Measurements from ENCODE around the gene IL12RB1.
"Not testable (repeated sequence)": the region's sequence is repeated elsewhere in the genome, so short reads cannot be mapped to it uniquely, and the experiment has no call there.

The IL12RB1 gene

DNA sequence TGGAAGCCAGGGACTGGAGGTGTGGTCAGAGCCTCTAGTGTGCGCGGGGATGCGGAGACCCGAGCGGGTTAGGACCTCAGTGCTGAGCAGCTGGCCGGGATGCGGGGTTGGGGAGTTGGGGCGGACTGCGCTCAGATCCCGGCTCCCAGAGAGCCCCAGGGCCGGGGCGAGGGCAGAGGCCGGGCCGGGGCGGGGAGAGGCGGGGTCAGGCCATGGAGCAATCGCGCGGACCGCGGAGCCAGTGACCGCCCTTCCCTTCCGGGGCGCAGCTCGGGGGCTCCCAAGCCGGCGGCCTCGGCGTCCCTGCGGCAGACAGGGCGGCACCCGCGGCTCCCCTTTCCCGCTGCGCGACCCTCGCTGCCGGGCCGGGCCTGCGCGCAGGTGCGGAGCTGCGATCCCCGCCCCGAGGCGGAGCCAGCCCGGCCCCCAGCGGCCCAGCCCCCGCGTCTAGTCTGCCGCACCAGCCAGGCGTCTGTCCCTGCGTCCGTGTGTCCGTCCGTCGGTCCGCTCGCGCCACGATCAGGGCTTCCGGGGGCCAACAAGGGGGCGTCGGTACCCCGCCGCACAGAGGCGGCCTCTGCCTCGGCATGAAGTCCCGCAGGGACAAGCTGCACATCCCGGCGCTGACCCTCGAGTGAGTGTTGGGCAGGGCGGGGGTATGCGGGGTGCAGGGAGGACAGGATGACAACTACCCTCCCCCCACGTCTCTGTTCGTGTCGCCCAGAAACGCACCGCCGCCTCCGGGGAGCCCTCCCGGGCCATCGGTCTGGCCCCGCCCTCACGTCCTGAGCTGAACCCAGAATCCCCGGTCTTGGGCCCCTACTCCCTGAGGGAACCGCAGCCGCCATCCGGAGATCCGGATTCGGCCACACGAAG lies 23.2 kb upstream of the IL12RB1 start:
- H3K27ac ChIP-seq (ENCODE audit: low read depth, low read length): no peak overlapping the region
- H3K9ac ChIP-seq (ENCODE audit: low read length): no peak overlapping the region
- no peaks in the 10 kb centered on the region for H3K9me3 ChIP-seq (ENCODE audit: low read length)
- H3K36me3 ChIP-seq (ENCODE audit: insufficient read depth, low read length): no peaks in the 10 kb centered on the region
- H3K4me3 ChIP-seq (ENCODE audit: low read depth in 1 of 2, low read length in 2 of 2): peak overlapping the region; percentile 65 to 91
- peaks cover 0 to 18% of the 10 kb centered on the region in 2 donors for H3K27me3 ChIP-seq (ENCODE audit: control insufficient read depth in 1 of 2, insufficient read depth in 2 of 2, low read length in 2 of 2)
- H3K4me1 ChIP-seq (ENCODE audit: insufficient read depth, low read length): peaks cover 7% of the 10 kb centered on the region

DNA sequence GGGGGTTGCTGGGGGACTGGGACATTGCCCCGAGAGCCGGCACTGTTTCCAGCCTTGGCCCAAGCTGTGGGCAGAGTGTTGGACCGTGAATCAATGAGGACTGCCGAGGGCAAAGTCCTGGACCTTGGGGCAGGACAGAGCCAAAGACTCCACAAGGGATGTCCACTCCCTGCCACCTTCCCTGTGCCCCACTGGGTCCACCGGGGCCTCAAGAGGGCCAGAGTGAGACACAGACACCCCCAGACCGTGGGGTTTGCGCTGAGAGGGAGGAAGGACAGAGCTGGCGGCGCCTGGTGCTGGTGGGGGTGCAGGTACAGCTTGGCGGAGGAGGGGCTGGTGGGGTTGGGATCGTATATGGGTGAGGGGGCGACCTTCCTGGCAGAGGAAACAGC lies 22.6 kb upstream of the IL12RB1 start:
- H3K9ac ChIP-seq (ENCODE audit: low read length): no peak overlapping the region
- H3K9me3 ChIP-seq (ENCODE audit: low read length): no peaks in the 10 kb centered on the region
- peaks cover 0 to 18% of the 10 kb centered on the region in 2 donors for H3K27me3 ChIP-seq (ENCODE audit: control insufficient read depth in 1 of 2, insufficient read depth in 2 of 2, low read length in 2 of 2)
- no peaks in the 10 kb centered on the region for H3K36me3 ChIP-seq (ENCODE audit: insufficient read depth, low read length)
- peak overlapping the region; percentile 65 to 91 for H3K4me3 ChIP-seq (ENCODE audit: low read depth in 1 of 2, low read length in 2 of 2)
- no peak overlapping the region for H3K27ac ChIP-seq (ENCODE audit: low read depth, low read length)
- H3K4me1 ChIP-seq (ENCODE audit: insufficient read depth, low read length): peaks cover 13% of the 10 kb centered on the region

DNA sequence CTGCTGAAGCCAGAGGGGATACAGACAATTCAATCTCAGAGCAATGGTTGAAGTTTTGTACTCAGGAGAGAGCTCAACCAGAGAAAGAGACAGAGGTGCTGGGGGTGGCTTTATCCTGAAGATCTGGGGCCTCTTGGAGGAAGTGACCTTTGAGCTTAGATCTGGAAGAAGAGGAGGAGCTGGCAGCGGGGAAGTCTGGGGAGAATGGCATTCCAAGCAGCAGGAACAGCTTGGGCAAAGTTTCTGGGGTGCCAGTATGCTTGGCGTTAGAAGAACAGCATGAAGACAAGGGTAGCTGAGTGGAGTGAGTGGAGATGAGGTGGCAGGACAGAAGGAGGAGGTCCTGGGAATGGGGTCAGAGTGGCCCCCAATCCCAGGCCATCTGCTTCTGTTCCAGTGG lies 22.2 kb upstream of the IL12RB1 start:
- H3K36me3 ChIP-seq (ENCODE audit: insufficient read depth, low read length): no peaks in the 10 kb centered on the region
- H3K9ac ChIP-seq (ENCODE audit: low read length): no peak overlapping the region
- H3K4me3 ChIP-seq (ENCODE audit: low read depth in 1 of 2, low read length in 2 of 2): no peak overlapping the region
- H3K9me3 ChIP-seq (ENCODE audit: low read length): no peaks in the 10 kb centered on the region
- H3K4me1 ChIP-seq (ENCODE audit: insufficient read depth, low read length): peaks cover 16% of the 10 kb centered on the region
- H3K27ac ChIP-seq (ENCODE audit: low read depth, low read length): no peak overlapping the region
- peaks cover 0 to 18% of the 10 kb centered on the region in 2 donors for H3K27me3 ChIP-seq (ENCODE audit: control insufficient read depth in 1 of 2, insufficient read depth in 2 of 2, low read length in 2 of 2)

DNA sequence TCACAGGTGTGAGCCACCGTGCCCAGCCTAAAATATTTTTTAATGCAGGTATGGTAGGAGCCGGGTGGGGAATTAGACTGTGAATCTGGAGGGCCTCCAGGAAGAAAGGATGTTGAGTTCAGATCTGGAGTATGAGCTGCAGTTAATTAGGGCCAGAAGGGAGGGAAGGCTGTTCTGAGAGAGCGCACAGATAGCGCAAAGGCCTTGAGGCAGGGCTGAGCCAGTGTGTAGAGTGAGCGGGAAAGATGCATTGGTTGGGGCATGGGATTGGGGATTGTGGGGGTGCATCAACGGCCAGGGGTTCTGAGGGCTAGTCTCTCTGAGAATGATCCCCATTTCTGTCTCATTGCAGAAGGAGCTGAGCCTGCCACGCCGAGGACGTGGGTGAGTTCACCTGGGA lies 20.5 kb upstream of the IL12RB1 start:
- Histone ChIP-seq H3K9me3 (ENCODE audit: low read length) (no peaks in the 10 kb centered on the region), H3K4me1 (ENCODE audit: insufficient read depth, low read length) (peaks cover 16% of the 10 kb centered on the region), H3K4me3 (ENCODE audit: low read depth in 1 of 2, low read length in 2 of 2) (no peak overlapping the region), H3K36me3 (ENCODE audit: insufficient read depth, low read length) (no peaks in the 10 kb centered on the region), H3K27me3 (ENCODE audit: control insufficient read depth in 1 of 2, insufficient read depth in 2 of 2, low read length in 2 of 2) (peaks cover 0 to 18% of the 10 kb centered on the region in 2 donors), H3K9ac (ENCODE audit: low read length) (no peak overlapping the region), H3K27ac (ENCODE audit: low read depth, low read length) (no peak overlapping the region)

DNA sequence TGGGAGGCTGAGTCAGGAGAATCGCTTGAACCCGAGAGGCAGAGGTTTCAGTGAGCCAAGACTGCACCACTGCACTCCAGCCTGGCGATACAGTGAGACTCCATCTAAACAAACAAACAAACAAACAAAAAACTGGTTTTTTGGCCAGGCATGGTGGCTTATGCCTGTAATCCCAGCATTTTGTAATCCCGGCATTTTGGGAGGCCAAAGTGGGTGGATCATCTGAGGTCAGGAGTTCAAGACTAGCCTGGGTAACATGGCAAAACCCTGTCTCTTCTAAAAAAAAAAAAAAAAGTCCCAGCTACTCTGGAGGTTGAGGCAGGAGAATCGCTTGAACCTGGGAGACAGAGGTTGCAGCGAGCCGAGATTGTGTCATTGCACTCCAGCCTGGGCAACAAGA lies 18.5 kb upstream of the IL12RB1 start:
- H3K9me3 ChIP-seq (ENCODE audit: low read length); H3K9ac ChIP-seq (ENCODE audit: low read length); H3K4me1 ChIP-seq (ENCODE audit: insufficient read depth, low read length); H3K4me3 ChIP-seq (ENCODE audit: low read depth in 1 of 2, low read length in 2 of 2); H3K27ac ChIP-seq (ENCODE audit: low read depth, low read length); H3K36me3 ChIP-seq (ENCODE audit: insufficient read depth, low read length): not testable (repeated sequence)
- H3K27me3 ChIP-seq (ENCODE audit: control insufficient read depth in 1 of 2, insufficient read depth in 2 of 2, low read length in 2 of 2): peaks cover 0 to 27% of the 10 kb centered on the region in 2 donors

DNA sequence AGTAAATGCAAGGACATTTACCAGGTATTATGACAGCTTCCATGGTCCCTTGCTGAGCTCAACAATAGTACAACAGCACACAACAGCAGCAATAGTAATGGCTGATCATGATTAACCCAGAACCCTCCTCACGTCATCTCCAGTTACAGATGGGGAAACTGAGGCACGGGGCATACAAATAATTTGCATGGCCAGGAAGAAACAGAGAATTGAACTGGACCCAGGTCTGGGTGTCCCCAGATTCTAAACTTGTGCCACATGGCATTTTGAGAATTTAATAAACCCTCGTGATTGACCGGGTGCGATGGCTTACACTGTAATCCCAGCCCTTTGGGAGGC lies 18.0 kb upstream of the IL12RB1 start:
- Histone ChIP-seq H3K9ac (ENCODE audit: low read length) (no peak overlapping the region), H3K4me1 (ENCODE audit: insufficient read depth, low read length) (peaks cover 9% of the 10 kb centered on the region), H3K27me3 (ENCODE audit: control insufficient read depth in 1 of 2, insufficient read depth in 2 of 2, low read length in 2 of 2) (peaks cover 1 to 25% of the 10 kb centered on the region in 2 donors), H3K4me3 (ENCODE audit: low read depth in 1 of 2, low read length in 2 of 2) (peak overlapping the region in 1 of 2 donors; percentile 50), H3K36me3 (ENCODE audit: insufficient read depth, low read length) (no peaks in the 10 kb centered on the region), H3K27ac (ENCODE audit: low read depth, low read length) (no peak overlapping the region), H3K9me3 (ENCODE audit: low read length) (no peaks in the 10 kb centered on the region)

DNA sequence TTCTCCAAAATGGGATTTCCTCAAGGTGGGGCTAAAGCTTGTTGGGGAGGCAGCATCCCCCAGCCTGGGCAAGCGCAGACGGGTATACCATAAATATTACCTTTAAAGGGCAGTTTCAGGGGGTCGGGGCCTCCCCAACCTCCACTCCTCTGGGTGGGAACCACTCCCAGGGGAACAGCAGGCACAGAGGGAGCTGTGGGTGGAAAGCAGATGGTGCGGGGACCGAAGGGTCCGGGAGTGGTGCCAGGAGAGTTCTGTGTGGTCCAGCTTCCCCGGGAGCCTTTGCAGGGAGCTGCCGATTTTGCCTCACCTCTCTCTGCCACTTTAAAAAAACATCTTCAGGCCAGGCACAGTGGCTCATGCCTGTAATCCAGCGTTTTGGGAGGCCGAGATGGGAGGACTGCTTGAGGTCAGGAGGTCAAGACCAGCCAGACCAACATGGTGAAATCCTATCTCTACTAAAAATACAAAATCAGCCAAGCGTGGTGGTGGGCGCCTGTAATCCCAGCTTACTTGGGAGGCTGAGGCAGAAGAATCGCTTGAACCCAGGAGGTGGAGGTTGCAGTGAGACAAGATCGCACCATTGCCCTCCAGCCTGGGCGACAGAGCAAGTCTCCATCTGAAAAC lies 16.3 kb upstream of the IL12RB1 start:
- Histone ChIP-seq H3K27ac (ENCODE audit: low read depth, low read length) (no peak overlapping the region), H3K9ac (ENCODE audit: low read length) (no peak overlapping the region), H3K4me3 (ENCODE audit: low read depth in 1 of 2, low read length in 2 of 2) (no peak overlapping the region), H3K36me3 (ENCODE audit: insufficient read depth, low read length) (no peaks in the 10 kb centered on the region), H3K9me3 (ENCODE audit: low read length) (no peaks in the 10 kb centered on the region), H3K4me1 (ENCODE audit: insufficient read depth, low read length) (peaks cover 12% of the 10 kb centered on the region), H3K27me3 (ENCODE audit: control insufficient read depth in 1 of 2, insufficient read depth in 2 of 2, low read length in 2 of 2) (peaks cover 14 to 40% of the 10 kb centered on the region in 2 donors)

DNA sequence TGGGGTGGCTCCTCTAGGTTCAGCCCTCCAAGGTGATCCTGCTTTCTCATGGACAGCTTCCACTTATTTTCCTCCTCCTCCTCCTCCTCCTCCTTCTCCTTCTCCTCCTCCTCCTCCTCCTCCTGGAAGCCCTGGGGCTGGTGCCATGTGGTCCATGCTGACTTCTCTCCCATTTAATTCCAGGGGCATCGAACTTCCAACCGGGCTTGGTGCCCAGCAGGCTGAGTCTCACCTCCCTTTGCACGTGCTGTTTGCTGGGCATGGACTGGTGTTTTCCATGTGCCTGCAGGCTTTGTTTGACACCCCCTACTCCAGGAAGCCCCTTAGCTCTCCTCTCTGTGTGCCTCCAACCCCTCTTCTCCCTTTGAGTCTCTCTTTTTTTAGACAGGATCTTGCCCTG lies 14.5 kb upstream of the IL12RB1 start:
- no peak overlapping the region for H3K4me3 ChIP-seq (ENCODE audit: low read depth in 1 of 2, low read length in 2 of 2)
- H3K9ac ChIP-seq (ENCODE audit: low read length): no peak overlapping the region
- peaks cover 16 to 37% of the 10 kb centered on the region in 2 donors for H3K27me3 ChIP-seq (ENCODE audit: control insufficient read depth in 1 of 2, insufficient read depth in 2 of 2, low read length in 2 of 2)
- H3K27ac ChIP-seq (ENCODE audit: low read depth, low read length): no peak overlapping the region
- no peaks in the 10 kb centered on the region for H3K9me3 ChIP-seq (ENCODE audit: low read length)
- no peaks in the 10 kb centered on the region for H3K36me3 ChIP-seq (ENCODE audit: insufficient read depth, low read length)
- peaks cover 16% of the 10 kb centered on the region for H3K4me1 ChIP-seq (ENCODE audit: insufficient read depth, low read length)

DNA sequence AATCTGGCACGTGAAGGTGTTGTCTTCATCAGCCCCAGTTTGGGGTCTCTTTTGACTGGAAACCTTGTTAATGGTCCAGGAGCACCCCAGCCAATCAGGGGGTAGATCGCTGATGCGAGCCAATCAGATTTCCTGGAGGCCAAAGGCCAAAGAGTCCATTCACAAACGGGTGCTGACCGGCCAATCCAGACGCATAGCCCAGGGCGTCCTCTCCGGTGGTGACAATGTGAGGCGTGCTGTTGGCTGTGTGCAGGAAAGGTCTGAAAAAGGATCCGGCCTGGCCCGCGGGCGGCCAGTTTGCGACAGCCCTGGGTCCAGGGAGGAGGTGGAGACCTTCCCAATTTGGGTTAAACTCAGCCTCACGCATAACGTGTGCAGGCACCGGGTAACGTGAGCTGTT lies 14.0 kb upstream of the IL12RB1 start:
- H3K27ac ChIP-seq (ENCODE audit: low read depth, low read length): no peak overlapping the region
- H3K9ac ChIP-seq (ENCODE audit: low read length): no peak overlapping the region

DNA sequence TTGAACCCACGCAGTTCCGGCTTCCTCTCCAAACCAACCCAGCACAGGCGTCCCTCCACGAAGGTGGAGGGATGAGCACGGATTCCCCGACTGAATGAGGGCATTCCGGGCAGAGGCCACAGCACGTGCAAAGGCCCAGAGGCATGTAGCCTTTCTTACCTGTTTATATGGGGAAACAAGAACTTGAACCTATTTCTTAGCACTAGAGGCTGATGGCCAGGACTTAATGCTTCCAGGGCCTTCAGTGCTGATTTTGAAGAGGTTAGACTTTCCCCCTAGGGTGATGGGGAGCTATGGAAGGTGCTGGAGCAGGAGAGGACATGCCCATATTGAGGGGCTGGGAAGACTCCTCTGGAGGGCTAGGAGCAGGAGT lies 12.9 kb upstream of the IL12RB1 start:
- no peak overlapping the region for H3K9ac ChIP-seq (ENCODE audit: low read length)
- peaks cover 13% of the 10 kb centered on the region for H3K4me1 ChIP-seq (ENCODE audit: insufficient read depth, low read length)
- H3K27ac ChIP-seq (ENCODE audit: low read depth, low read length): no peak overlapping the region
- H3K9me3 ChIP-seq (ENCODE audit: low read length): no peaks in the 10 kb centered on the region
- peaks cover 16 to 37% of the 10 kb centered on the region in 2 donors for H3K27me3 ChIP-seq (ENCODE audit: control insufficient read depth in 1 of 2, insufficient read depth in 2 of 2, low read length in 2 of 2)
- no peak overlapping the region for H3K4me3 ChIP-seq (ENCODE audit: low read depth in 1 of 2, low read length in 2 of 2)
- H3K36me3 ChIP-seq (ENCODE audit: insufficient read depth, low read length): no peaks in the 10 kb centered on the region

More for the DNA sequence above, 14.0 kb upstream of the IL12RB1 start:
- Histone ChIP-seq H3K9me3 (ENCODE audit: low read length) (no peaks in the 10 kb centered on the region), H3K4me3 (ENCODE audit: low read depth in 1 of 2, low read length in 2 of 2) (no peak overlapping the region), H3K27me3 (ENCODE audit: control insufficient read depth in 1 of 2, insufficient read depth in 2 of 2, low read length in 2 of 2) (peaks cover 16 to 37% of the 10 kb centered on the region in 2 donors), H3K4me1 (ENCODE audit: insufficient read depth, low read length) (peaks cover 16% of the 10 kb centered on the region), H3K36me3 (ENCODE audit: insufficient read depth, low read length) (no peaks in the 10 kb centered on the region)

DNA sequence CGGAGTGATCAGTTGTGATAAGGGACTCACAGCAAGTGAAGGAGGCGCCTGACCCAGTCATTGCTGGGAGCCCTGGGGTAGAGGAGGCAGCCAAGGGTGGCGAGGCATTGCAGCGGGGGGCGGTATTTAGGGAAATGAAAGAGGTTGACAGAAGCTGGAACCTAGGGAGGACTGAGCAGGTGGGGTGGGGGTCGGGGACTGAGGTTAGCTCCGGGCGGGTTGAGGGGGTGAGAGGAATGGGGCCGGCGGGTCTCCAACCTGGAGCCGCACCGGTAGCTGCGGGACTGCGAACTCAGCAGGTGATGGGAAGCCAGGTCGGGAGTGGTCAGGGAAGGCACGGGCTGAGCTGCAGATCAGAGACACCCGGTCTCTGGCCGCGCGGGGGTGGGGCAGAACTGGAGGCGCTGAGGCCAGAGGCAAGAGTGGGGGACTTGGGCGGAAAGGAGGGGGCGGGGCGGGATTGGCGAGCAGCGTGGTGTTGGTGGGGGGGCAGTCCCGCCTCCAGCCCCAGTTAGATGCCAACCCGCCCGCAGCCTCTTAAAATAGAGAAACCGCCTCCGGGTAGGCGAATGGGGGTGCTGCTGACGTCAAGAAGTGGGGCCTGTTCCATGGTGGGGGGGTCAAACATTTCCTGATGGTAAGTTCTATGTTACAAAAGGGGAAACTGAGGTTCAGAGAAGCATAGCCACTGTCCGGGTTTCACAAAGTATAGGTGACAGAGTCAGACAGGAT lies 12.3 kb upstream of the IL12RB1 start:
- Histone ChIP-seq H3K27me3 (ENCODE audit: control insufficient read depth in 1 of 2, insufficient read depth in 2 of 2, low read length in 2 of 2) (peaks cover 16 to 37% of the 10 kb centered on the region in 2 donors), H3K9me3 (ENCODE audit: low read length) (no peaks in the 10 kb centered on the region), H3K4me3 (ENCODE audit: low read depth in 1 of 2, low read length in 2 of 2) (peak overlapping the region in 1 of 2 donors; percentile 24), H3K9ac (ENCODE audit: low read length) (no peak overlapping the region), H3K4me1 (ENCODE audit: insufficient read depth, low read length) (peaks cover 7% of the 10 kb centered on the region), H3K27ac (ENCODE audit: low read depth, low read length) (no peak overlapping the region), H3K36me3 (ENCODE audit: insufficient read depth, low read length) (no peaks in the 10 kb centered on the region)
